Neural progenitor cell (in vitro differentiated cells): ENCODE results near the gene TNFAIP1. TPM values are rescaled to one million over a fixed set of nuclear protein-coding genes. Genes with fewer than 3 reads are reported as not detected.

Experiments used
- DNase-seq: peaks from one replicate; pipeline ENCODE4 v3.0.0-alpha.2; 2016; ENCODE audit warnings: low spot score
- H2AFZ ChIP-seq: fragments of 200-600 bp; sonication (generic); replicated peaks from 2 replicates; pipeline ENCODE4 v1.6.1; 2016; ENCODE audit warnings: antibody characterized with exemption
- H3F3A ChIP-seq: fragments of 200-600 bp; sonication (generic); 2 replicates; pipeline ENCODE4 v1.6.1; 2016; ENCODE audit warnings: antibody characterized with exemption, low read depth
- H3K27ac ChIP-seq: fragments of 200-600 bp; sonication (generic); 2 replicates; pipeline ENCODE4 v1.5.1; 2016; ENCODE audit warnings: mild to moderate bottlenecking
- H3K27me3 ChIP-seq: fragments of 200-600 bp; sonication (generic); 2 replicates; pipeline ENCODE4 v1.6.1; 2016; ENCODE audit warnings: mild to moderate bottlenecking, moderate library complexity
- H3K36me3 ChIP-seq: fragments of 200-600 bp; sonication (generic); 2 replicates; pipeline ENCODE4 v1.5.1; 2016
- H3K4me1 ChIP-seq: fragments of 200-600 bp; sonication (generic); 2 replicates; pipeline ENCODE4 v1.6.1; 2016; ENCODE audit warnings: mixed run types
- H3K4me2 ChIP-seq: fragments of 200-600 bp; sonication (generic); 2 replicates; pipeline ENCODE4 v1.6.1; 2016
- H3K4me3 ChIP-seq: fragments of 200-600 bp; sonication (generic); 2 replicates; pipeline ENCODE4 v1.5.1; 2016
- H3K79me2 ChIP-seq: fragments of 200-600 bp; sonication (generic); 2 replicates; pipeline ENCODE4 v1.6.1; 2016; ENCODE audit warnings: low read depth
- H3K9ac ChIP-seq: fragments of 200-600 bp; sonication (generic); 2 replicates; pipeline ENCODE4 v1.6.1; 2016
- H3K9me3 ChIP-seq: fragments of 200-600 bp; sonication (generic); 2 replicates; pipeline ENCODE4 v1.5.1; 2016; ENCODE audit warnings: low read depth
- H4K20me1 ChIP-seq: fragments of 200-600 bp; sonication (generic); 2 replicates; pipeline ENCODE4 v1.6.1; 2016; ENCODE audit warnings: low read depth
- H3K27ac Mint-ChIP-seq: 3 replicates; pipeline ENCODE4 v1.8.0; 2021; ENCODE audit warnings: mixed read lengths
- H3K27me3 Mint-ChIP-seq: 2 replicates; pipeline ENCODE4 v1.8.0; 2022; ENCODE audit warnings: low read depth, mild to moderate bottlenecking, inconsistent platforms, moderate library complexity, mixed read lengths; ENCODE audit not compliant: insufficient read depth
- H3K36me3 Mint-ChIP-seq: 3 replicates; pipeline ENCODE4 v1.8.0; 2021; ENCODE audit warnings: mixed read lengths
- H3K4me1 Mint-ChIP-seq: 3 replicates; pipeline ENCODE4 v1.8.0; 2021; ENCODE audit warnings: mixed read lengths
- H3K4me3 Mint-ChIP-seq: 3 replicates; pipeline ENCODE4 v1.8.0; 2021; ENCODE audit warnings: mild to moderate bottlenecking, moderate library complexity, mixed read lengths
- H3K9me3 Mint-ChIP-seq: 3 replicates; pipeline ENCODE4 v1.8.0; 2020; ENCODE audit warnings: mixed read lengths
- CTCF ChIP-seq: fragments of 200-600 bp; sonication (generic); IDR thresholded peaks from 2 replicates; pipeline ENCODE4 v1.5.1; 2017; ENCODE audit warnings: antibody characterized with exemption, mild to moderate bottlenecking
- EZH2 ChIP-seq: fragments of 200-600 bp; sonication (generic); IDR thresholded peaks from 2 replicates; pipeline ENCODE4 v1.6.1; 2017; ENCODE audit warnings: antibody characterized with exemption, mild to moderate bottlenecking, moderate library complexity
- EZH2phosphoT487 ChIP-seq: fragments of 200-600 bp; sonication (generic); IDR thresholded peaks from 2 replicates; pipeline ENCODE4 v1.6.1; 2017; ENCODE audit warnings: antibody characterized with exemption
- microRNA-seq: library from miRNA; unstranded; fragments of <30 nt; microRNA quantifications from one replicate; pipeline ENCODE4, GENCODE V29; 2016
- total RNA-seq: library from RNA; depleted of rRNA; stranded (reverse); fragments of >200 nt; gene quantifications from 2 replicates; pipeline ENCODE4 v1.2.3, GENCODE V29; 2015; ENCODE audit warnings: low replicate concordance

The TNFAIP1 gene
- total RNA-seq, 1 donor from 2014 or later = 13.7 TPM

GRCh38 chr17:28395426-28395825 lies 59.9 kb downstream of the TNFAIP1 start:
- H3K36me3 Mint-ChIP-seq = peaks cover 16% of the 10 kb centered on the region
- H3K27me3 Mint-ChIP-seq = peaks cover 11% of the 10 kb centered on the region
- no peak overlapping the region for H3K9ac ChIP-seq
- H3F3A ChIP-seq = no peaks in the 10 kb centered on the region
- H3K4me3 ChIP-seq = no peak overlapping the region
- no peak overlapping the region for H3K27ac Mint-ChIP-seq
- peaks cover 5% of the 10 kb centered on the region for H3K27me3 ChIP-seq
- DNase-seq = no peak
- no peak overlapping the region for H2AFZ ChIP-seq
- H3K27ac ChIP-seq = no peak overlapping the region
- TF ChIP-seq EZH2 (no peak), CTCF (no peak), EZH2phosphoT487 (no peak)
- no peaks in the 10 kb centered on the region for H3K9me3 ChIP-seq
- H4K20me1 ChIP-seq = no peaks in the 10 kb centered on the region
- no peak overlapping the region for H3K4me3 Mint-ChIP-seq
- H3K4me2 ChIP-seq = no peak overlapping the region
- H3K79me2 ChIP-seq = no peaks in the 10 kb centered on the region
- H3K9me3 Mint-ChIP-seq = no peaks in the 10 kb centered on the region
- no peaks in the 10 kb centered on the region for H3K36me3 ChIP-seq
- H3K4me1 Mint-ChIP-seq = peaks cover 13% of the 10 kb centered on the region
- no peaks in the 10 kb centered on the region for H3K4me1 ChIP-seq

- Histone ChIP-seq H3K4me3 (no peak overlapping the region), H2AFZ (no peak overlapping the region), H3K4me1 (no peaks in the 10 kb centered on the region), H3K4me2 (no peak overlapping the region), H3F3A (no peaks in the 10 kb centered on the region), H3K27me3 (peaks cover 8% of the 10 kb centered on the region), H3K9me3 (no peaks in the 10 kb centered on the region), H3K36me3 (no peaks in the 10 kb centered on the region), H3K79me2 (no peaks in the 10 kb centered on the region), H3K9ac (no peak overlapping the region), H4K20me1 (no peaks in the 10 kb centered on the region), H3K27ac (no peak overlapping the region)
- DNase-seq = no peak
- Mint-ChIP-seq H3K27ac (no peak overlapping the region), H3K36me3 (peaks cover 14% of the 10 kb centered on the region), H3K27me3 (peaks cover 11% of the 10 kb centered on the region), H3K4me3 (no peak overlapping the region), H3K4me1 (peaks cover 13% of the 10 kb centered on the region), H3K9me3 (no peaks in the 10 kb centered on the region)
- no peak for TF ChIP-seq CTCF
- no peak for TF ChIP-seq EZH2
- no peak for TF ChIP-seq EZH2phosphoT487
Observed at GRCh38 chr17:28395968-28396367, 60.4 kb downstream of the TNFAIP1 start.

Small RNA genes lying within 50 kb of the gene (microRNA-seq; reads per million reads assigned to microRNA genes)
- not detected for gene MIR4723

Other genes with a start within 250 kb of the TNFAIP1 start
- 126 and 136 TPM in 2 replicates for gene TMEM97, start 16.6 kb upstream of the TNFAIP1 start, total RNA-seq
- gene IFT20, start 289 bp upstream of the TNFAIP1 start, total RNA-seq = 25.7 and 68.2 TPM in 2 replicates
- 44.6 and 65.0 TPM in 2 replicates for gene POLDIP2, start 21.8 kb downstream of the TNFAIP1 start, total RNA-seq
- gene SEBOX, start 29.4 kb downstream of the TNFAIP1 start, total RNA-seq = not detected in 2 replicates
- 0.25 and 1.2 TPM in 2 replicates for gene VTN, start 34.5 kb downstream of the TNFAIP1 start, total RNA-seq
- gene SARM1, start 35.9 kb downstream of the TNFAIP1 start, total RNA-seq = 3.1 and 5.5 TPM in 2 replicates
- 2.4 TPM in 2 replicates for gene SLC46A1, start 70.5 kb downstream of the TNFAIP1 start, total RNA-seq
- gene SLC13A2, start 137.9 kb downstream of the TNFAIP1 start, total RNA-seq = not detected in 2 replicates
- not detected in 2 replicates for gene FOXN1, start 170.6 kb downstream of the TNFAIP1 start, total RNA-seq
- 61.4 and 103 TPM in 2 replicates for gene UNC119, start 216.9 kb downstream of the TNFAIP1 start, total RNA-seq
- 15.2 and 39.5 TPM in 2 replicates for gene PIGS, start 235.8 kb downstream of the TNFAIP1 start, total RNA-seq
- 38.6 and 66.6 TPM in 2 replicates for gene ALDOC, start 241.1 kb downstream of the TNFAIP1 start, total RNA-seq